ENCODE results near the gene JMJD8.

Gene JMJD8

DNA sequence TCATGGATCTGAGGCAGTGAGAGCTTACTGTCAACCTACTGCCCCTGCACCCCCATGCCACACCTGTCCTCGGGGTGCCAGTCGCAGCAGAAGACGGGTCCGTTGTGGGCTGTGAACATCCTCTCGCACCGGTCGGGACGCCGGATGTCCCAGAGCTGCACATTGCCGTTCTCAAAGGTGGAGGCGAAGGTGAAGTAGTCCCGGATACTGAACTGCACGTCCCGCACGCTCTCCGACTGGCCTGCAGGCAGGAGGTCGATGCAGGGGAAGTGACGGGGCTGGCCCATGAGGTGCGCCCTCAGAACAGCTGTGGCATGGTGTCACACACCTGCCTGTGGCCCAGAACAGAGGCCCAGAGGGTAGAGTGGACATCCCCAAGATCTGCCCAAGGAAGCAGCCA is 3.4 kb upstream of the JMJD8 start:
- DNase-seq, result no peak

DNA sequence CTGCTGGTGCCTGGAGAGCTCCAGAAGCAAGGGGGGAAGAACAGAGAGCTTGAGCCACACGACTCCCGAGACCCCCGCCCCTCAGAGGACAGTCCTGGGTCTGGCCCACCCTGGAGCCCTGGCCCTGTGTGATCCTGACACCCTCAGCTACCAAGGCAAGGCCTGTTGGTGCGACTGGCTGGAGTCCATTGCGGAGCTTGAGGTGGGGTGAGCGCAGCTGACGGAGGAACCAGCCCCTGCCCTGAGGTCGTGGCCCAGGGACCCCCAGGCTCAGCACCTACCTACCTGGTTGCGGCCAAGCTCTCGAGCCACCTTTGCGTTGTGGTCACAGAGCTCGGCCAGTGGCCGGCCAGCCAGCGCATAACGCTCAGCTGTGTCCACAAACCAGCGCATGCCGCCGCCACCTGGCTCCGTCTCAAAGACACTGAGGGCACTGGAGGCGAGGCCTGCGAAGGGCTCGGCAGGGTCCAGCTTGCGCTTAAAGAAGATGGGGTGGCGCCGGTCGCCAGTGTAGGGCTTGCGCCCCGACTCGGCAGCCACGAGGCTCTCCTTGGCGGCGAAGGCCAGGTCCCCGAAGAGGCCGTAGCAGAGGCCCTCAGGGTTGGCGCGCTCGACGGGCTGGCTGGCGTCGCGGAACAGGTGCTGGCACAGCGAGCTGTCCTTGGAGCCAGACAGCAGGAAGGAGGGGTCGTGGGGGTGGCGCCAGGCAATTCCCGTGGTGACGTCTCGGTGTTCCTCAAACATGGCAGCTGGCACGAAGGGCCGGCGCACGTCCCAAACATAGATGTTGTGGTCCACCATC is 2.5 kb upstream of the JMJD8 start:
- no peak for DNase-seq

GRCh38 chr16:685967-686366 is 1.8 kb upstream of the JMJD8 start:
- no peak for DNase-seq

DNA sequence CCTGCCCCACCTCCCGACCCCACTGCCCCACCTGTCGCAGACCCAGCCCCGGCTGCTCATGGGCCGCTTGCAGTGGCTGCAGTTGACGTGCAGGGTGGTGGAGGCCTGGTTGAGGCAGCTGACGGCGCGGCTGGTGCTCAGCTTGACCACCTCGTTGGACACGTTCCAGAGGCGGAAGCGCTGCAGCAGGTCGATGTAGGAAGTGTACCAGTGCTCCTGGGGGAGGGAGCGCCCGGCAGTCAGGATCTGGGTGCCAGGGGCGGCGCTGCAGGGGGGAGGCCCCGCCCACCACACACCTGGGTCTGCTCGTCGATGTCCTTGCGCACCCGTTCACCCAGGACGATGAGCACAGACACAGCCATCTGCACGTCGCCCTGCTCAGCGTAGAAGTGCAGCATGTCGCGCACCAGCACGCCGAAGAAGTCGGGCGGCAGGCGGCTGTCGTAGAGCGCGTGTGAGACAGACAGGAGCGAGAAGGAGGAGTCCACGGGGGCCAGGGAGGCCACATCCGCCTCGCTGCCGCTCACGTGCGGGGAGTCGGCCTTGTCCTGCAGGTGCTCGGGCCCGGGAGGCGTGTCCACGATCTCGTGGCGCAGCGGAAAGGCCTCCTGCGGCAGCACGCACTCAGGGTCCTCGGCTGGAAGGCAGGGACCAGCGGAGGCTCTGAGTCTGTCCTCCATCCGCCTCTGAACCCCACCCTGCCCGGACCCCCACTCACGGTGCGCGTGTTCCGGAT is 995 bp upstream of the JMJD8 start:
- no peak for DNase-seq

DNA sequence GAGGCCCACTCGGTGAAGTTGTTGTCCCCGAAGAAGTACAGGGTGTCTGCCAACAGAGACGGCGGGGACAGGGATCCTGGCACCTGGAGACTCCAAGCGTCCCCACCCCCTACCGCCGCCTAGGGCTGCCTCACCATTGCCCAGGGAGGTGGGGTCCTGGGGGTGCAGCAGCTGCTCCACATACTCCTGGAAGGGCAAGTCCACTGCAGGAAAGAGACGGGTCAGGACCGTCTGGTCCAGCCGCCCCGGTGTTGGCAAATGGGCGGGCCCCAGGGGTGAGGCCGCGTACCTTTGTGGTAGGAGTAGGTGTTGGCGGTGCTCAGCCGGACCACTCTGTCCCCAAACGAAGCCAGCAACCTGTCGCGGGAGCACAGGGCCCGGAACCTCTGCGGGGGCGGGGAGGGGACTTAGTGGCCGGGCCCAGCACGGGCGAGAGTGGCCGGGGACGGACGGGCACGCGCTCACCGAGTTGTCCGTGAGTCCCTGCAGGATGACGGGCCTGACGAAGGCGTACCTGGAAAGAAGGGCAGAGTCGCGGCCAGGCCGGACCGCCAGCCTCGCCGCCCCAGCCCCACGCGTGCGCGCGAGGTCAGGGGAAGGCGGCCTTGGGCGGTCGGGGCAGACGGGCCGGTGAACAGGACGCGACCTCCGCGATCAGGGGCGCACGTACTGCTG is 601 bp downstream of the JMJD8 start:
- DNase-seq, result no peak

GRCh38 chr16:682493-683395 is 1.4 kb downstream of the JMJD8 start:
- no peak for DNase-seq

DNA sequence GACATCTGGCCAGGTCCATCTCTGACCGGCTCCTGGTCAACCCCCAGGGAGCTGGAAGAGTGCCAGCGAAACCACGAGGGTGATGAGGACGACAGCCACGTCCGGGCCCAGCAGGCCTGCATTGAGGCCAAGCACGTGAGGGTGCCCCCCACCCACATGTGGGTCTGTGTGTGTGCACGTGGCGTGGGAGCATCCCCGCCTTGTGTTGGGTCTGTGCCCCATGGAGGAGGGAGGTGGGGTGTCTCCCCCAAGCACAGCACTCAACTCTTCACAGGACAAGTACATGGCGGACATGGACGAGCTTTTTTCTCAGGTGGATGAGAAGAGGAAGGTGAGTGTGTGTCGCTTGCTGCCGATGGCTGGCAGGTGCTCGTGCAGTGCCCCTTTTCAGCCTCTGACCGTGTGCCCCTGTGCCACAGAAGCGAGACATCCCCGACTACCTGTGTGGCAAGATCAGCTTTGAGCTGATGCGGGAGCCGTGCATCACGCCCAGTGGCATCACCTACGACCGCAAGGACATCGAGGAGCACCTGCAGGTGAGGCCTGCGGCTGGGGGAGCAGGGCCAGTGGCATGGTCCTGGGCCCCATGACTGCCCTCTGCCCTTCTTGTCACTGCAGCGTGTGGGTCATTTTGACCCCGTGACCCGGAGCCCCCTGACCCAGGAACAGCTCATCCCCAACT is 2.2 kb downstream of the JMJD8 start:
- DNase-seq, result no peak

DNA sequence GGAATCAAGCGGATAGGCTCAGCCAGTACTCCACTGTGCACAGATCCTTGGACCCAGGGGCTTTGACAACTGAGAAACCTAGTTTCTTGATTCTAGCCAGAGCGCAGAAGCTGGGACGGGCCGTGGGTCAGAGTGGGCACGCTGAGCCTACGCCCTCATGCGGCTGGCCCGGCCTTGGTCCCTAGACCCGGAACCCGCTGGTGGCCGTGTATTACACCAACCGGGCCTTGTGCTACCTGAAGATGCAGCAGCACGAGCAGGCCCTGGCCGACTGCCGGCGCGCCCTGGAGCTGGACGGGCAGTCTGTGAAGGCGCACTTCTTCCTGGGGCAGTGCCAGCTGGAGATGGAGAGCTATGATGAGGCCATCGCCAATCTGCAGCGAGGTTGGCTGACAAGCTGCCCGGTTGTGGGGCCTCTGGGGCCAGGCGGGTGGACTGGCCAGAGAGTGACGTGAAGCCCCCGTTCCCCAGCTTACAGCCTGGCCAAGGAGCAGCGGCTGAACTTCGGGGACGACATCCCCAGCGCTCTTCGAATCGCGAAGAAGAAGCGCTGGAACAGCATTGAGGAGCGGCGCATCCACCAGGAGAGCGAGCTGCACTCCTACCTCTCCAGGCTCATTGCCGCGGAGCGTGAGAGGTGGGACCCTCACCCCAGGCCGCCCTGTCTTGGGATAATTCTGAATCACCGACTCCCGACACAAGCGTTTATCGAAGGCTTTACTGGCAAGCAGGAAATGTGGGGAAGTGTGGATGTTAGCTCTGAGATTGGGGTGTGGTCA is 3.0 kb downstream of the JMJD8 start:
- DNase-seq, result peak; percentile 10

- no peak for DNase-seq
Measured at GRCh38 chr16:680625-680945, 3.5 kb downstream of the JMJD8 start.

GRCh38 chr16:679814-680624 is 4.1 kb downstream of the JMJD8 start, which contains the start of gene STUB1:
Gene STUB1 (plus strand): TSS chr16:680410. CDS start chr16:680526, 116 bp downstream.
- DNase-seq, result peak; percentile 60

DNA sequence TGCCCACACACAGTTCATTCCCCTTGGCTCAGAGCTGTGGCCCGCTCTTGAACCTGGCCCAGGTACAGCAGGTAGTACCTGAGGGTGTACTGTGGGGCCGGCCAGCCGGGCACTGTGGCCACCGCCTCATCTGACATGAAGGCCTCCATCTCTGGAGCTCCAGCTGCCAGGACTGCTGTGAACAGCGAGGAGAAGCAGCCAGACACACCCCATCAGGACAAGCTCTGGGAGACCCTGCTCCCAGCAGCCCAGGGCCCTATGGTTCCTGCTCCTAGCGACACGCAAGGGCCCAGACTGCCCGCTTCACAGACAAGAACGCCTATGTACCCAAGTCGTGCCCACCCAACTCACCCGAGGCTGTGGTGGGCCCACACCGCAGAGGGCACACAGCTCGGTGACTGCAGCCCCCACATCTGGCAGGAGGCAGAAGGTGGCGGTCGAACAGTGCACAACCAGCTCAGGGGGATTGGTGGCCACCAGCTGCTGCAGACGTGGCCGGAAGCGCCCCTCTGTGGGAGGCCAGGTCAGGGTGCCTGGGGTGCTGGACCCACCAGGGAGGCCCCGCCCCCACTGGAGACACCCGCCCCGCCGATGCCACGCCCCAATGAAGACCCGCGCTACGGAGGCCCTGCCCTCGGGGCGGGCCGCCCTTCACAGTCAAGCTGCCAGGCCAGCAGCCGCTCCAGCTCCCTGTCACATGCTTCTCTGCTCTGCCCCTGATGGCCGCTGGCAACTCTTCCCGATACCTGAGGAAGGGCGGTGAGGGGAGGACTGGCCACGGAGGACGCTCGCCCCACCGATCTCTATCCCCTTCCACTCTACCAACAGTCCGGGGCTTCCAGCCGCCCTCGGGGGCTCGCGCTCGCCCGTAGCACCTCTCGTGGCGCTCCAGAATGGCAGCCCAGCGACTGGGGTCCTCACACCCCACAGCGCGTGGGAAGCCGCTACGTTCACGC is 5.0 kb downstream of the JMJD8 start:
- DNase-seq, result peak; percentile 60

DNA sequence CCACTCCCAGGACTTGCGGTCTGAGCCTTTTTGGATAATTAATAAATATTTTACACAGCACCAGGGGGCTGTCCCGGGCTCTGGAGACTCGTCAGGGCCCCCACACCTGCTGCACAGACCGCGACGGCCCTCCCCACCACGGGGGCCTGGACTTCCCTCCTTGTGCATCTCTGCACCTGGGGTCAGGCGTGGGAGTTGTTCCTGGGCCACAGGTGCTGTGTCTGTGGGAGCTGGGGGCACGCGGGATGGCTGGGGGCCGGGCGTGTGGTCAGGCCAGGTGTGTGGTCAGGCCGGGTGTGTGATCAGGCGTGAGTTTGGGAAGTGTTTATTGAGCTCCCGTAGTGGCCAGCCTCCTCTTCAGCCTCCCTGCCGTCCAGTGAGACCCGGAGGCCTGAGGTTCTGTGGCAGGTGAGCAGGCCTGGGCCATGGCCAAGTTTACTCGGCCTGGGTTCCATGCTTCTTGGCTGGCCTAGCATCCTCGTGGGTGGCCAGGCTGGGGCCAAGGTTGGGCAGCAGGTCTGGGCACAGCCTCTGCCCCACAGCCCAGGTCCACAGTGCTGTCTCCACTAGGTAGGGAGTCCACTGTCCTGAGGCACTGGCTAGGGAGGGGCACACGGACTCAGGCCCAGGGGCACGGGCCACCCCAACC is 5.8 kb downstream of the JMJD8 start:
- no peak for DNase-seq

DNA sequence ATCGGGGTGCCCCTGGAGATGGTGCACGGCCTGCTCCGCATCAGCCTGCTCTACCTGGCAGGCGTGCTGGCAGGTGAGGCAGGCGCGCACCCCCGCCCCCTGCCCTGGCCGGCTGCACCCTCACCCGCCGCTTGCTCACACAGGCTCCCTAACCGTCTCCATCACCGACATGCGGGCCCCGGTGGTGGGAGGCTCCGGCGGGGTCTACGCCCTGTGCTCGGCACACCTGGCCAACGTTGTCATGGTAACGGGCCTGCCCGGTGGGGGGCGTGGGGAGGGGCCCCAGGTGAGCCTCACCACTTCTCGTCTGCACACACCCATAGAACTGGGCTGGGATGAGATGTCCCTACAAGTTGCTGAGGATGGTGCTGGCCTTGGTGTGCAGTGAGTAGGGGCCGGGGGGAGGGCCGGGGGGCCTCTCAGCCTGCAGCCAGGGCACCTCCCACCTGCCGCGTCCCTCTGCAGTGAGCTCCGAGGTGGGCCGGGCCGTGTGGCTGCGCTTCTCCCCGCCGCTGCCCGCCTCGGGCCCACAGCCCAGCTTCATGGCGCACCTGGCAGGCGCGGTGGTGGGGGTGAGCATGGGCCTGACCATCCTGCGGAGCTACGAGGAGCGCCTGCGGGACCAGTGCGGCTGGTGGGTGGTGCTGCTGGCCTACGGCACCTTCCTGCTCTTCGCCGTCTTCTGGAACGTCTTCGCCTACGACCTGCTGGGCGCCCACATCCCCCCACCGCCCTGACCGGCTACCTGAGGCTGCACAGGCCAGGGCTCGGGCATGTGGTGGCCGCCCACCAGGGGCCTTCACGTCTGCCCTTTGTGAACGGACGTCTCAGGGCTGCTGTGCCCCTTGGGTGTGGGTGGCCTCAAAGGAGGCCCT is 6.6 kb downstream of the JMJD8 start:
- DNase-seq, result no peak

- DNase-seq, result no peak
Measured at GRCh38 chr16:676913-677312, 7.2 kb downstream of the JMJD8 start.

- DNase-seq, result no peak
Measured at GRCh38 chr16:676565-676902, 7.6 kb downstream of the JMJD8 start.

- DNase-seq, result no peak
Measured at GRCh38 chr16:675884-676564, 8.1 kb downstream of the JMJD8 start.

Data from NCI-H446 treated with DMSO at 0.1 percent for 48 hours (cell line).